ENCODE measurements around the gene HYAL3.

Gene HYAL3

GRCh38 chr3:50298836-50299637 lies at the start of gene HYAL3, which contains the start of gene NAA80:
Gene HYAL3, minus strand, starts transcription at chr3:50299405. Its CDS starts 3,803 bp downstream, at chr3:50295602.
Gene NAA80, minus strand, starts transcription at chr3:50299405. Its CDS starts 1,942 bp downstream, at chr3:50297463.
- DNase-seq (ENCODE audit: low spot score): peak; percentile 99

GRCh38 chr3:50347187-50347813 lies 48.1 kb upstream of the HYAL3 start:
- DNase-seq (ENCODE audit: low spot score): peak; percentile 85

- DNase-seq (ENCODE audit: low spot score): peak; percentile 80
Measured at GRCh38 chr3:50345586-50346234, 46.5 kb upstream of the HYAL3 start, which contains the start of gene ZMYND10. Gene ZMYND10, minus strand, starts transcription at chr3:50345732. Its CDS starts 153 bp downstream, at chr3:50345579.

- DNase-seq (ENCODE audit: low spot score): no peak
Measured at GRCh38 chr3:50345008-50345407, 45.8 kb upstream of the HYAL3 start.

GRCh38 chr3:50342813-50343633 lies 43.8 kb upstream of the HYAL3 start:
- DNase-seq (ENCODE audit: low spot score): no peak

GRCh38 chr3:50341996-50342650 lies 42.9 kb upstream of the HYAL3 start:
- DNase-seq (ENCODE audit: low spot score): no peak

- DNase-seq (ENCODE audit: low spot score): no peak
Measured at GRCh38 chr3:50341537-50341936, 42.3 kb upstream of the HYAL3 start.

GRCh38 chr3:50340448-50341329 lies 41.5 kb upstream of the HYAL3 start, which contains the start of gene RASSF1:
Gene RASSF1, minus strand, starts transcription at chr3:50340836. Its CDS starts 31 bp downstream, at chr3:50340805.
- peak; percentile 48 for DNase-seq (ENCODE audit: low spot score)

GRCh38 chr3:50340147-50340447 lies 40.9 kb upstream of the HYAL3 start:
- DNase-seq (ENCODE audit: low spot score): no peak

- no peak for DNase-seq (ENCODE audit: low spot score)
Measured at GRCh38 chr3:50339485-50340146, 40.4 kb upstream of the HYAL3 start.

GRCh38 chr3:50338965-50339364 lies 39.8 kb upstream of the HYAL3 start:
- no peak for DNase-seq (ENCODE audit: low spot score)

- DNase-seq (ENCODE audit: low spot score): peak; percentile 95
Measured at GRCh38 chr3:50337175-50337861, 38.1 kb upstream of the HYAL3 start.

GRCh38 chr3:50336452-50337174 lies 37.4 kb upstream of the HYAL3 start:
- DNase-seq (ENCODE audit: low spot score): peak; percentile 30

- no peak for DNase-seq (ENCODE audit: low spot score)
Measured at GRCh38 chr3:50334339-50335075, 35.3 kb upstream of the HYAL3 start.

GRCh38 chr3:50333744-50334328 lies 34.6 kb upstream of the HYAL3 start:
- no peak for DNase-seq (ENCODE audit: low spot score)

GRCh38 chr3:50331364-50331907 lies 32.2 kb upstream of the HYAL3 start:
- no peak for DNase-seq (ENCODE audit: low spot score)

- no peak for DNase-seq (ENCODE audit: low spot score)
Measured at GRCh38 chr3:50330330-50330729, 31.1 kb upstream of the HYAL3 start.

All from CD4-positive, alpha-beta T cell treated with Interleukin-15 for 4 hours (primary cell).